IMR-90 (cell line): ENCODE measurements around the gene TENM4. TPM values are rescaled to one million over a fixed set of nuclear protein-coding genes. Genes with fewer than 3 reads are reported as not detected.

Experiments used
- ATAC-seq: fragments of 200-7000 bp; cut with Tn5 transposase; 2 replicates; pipeline ENCODE4 v1.9.1; 2020; ENCODE audit warnings: low read depth, mild to moderate bottlenecking, moderate library complexity
- BruUV-seq: library from RNA; stranded (reverse); fragments of 400-500 nt; replicated peaks from 2 replicates; lab custom pipeline; 2021; lab: Mats Ljungman, UMichigan
- CTCF ChIA-PET: fragments of 300-600 bp; formaldehyde crosslinking; extraction: SDS; loops from one replicate; lab custom pipeline; 2021; ENCODE audit warnings: antibody characterized with exemption; lab: Yijun Ruan, JAX
- POLR2A ChIA-PET: fragments of 300-600 bp; sonication (Branson Sonifier 250); formaldehyde crosslinking; loops from one replicate; lab custom pipeline; 2022; ENCODE audit warnings: antibody characterized with exemption; ENCODE audit not compliant: unreplicated experiment; lab: Charles Lee
- DNase-seq: peaks from one replicate; pipeline ENCODE4 v3.0.0; 2013
- H2AFZ ChIP-seq: replicated peaks from 2 replicates; pipeline ENCODE3; 2013; ENCODE audit warnings: low read length, mild to moderate bottlenecking; ENCODE audit not compliant: poor library complexity
- H2AK5ac ChIP-seq: 2 replicates; pipeline ENCODE4 v1.6.1; 2013; ENCODE audit warnings: low read depth, low read length, inconsistent platforms
- H2AK9ac ChIP-seq: replicated peaks from 2 replicates; pipeline ENCODE3; 2013; ENCODE audit warnings: mild to moderate bottlenecking, low read depth, low read length, moderate library complexity; ENCODE audit not compliant: poor library complexity
- H2BK120ac ChIP-seq: 2 replicates; pipeline ENCODE4 v1.6.1; 2013; ENCODE audit warnings: low read depth, low read length, inconsistent platforms
- H2BK15ac ChIP-seq: 3 replicates; pipeline ENCODE4 v1.6.1; 2013; ENCODE audit warnings: low read depth, low read length, inconsistent platforms
- H2BK20ac ChIP-seq: 2 replicates; pipeline ENCODE4 v1.6.1; 2013; ENCODE audit warnings: low read depth, mild to moderate bottlenecking, inconsistent platforms, low read length, moderate library complexity
- H2BK5ac ChIP-seq: 2 replicates; pipeline ENCODE4 v1.6.1; 2013; ENCODE audit warnings: mild to moderate bottlenecking, low read depth, low read length, inconsistent platforms; ENCODE audit not compliant: poor library complexity, severe bottlenecking
- H3K14ac ChIP-seq: replicated peaks from 2 replicates; pipeline ENCODE4 v1.6.1; 2013; ENCODE audit warnings: low read depth, low read length, inconsistent platforms
- H3K18ac ChIP-seq: 2 replicates; pipeline ENCODE4 v1.6.1; 2013; ENCODE audit warnings: low read depth, low read length, control low read depth
- H3K23ac ChIP-seq: 2 replicates; pipeline ENCODE4 v1.6.1; 2013; ENCODE audit warnings: low read depth, low read length, inconsistent platforms
- H3K27ac ChIP-seq: 2 replicates; pipeline ENCODE4 v1.5.1; 2013; ENCODE audit warnings: mild to moderate bottlenecking, control low read depth, low read length; ENCODE audit not compliant: insufficient read depth
- H3K27me3 ChIP-seq: 2 replicates; pipeline ENCODE4 v1.6.1; 2013; ENCODE audit warnings: low read length; ENCODE audit not compliant: control insufficient read depth, insufficient read depth
- H3K36me3 ChIP-seq: 2 replicates; pipeline ENCODE4 v1.6.1; 2013; ENCODE audit warnings: low read length, mixed read lengths; ENCODE audit not compliant: control insufficient read depth, insufficient read depth
- H3K4ac ChIP-seq: 2 replicates; pipeline ENCODE4 v1.6.1; 2013; ENCODE audit warnings: low read depth, low read length, inconsistent platforms
- H3K4me1 ChIP-seq: 2 replicates; pipeline ENCODE4 v1.6.1; 2013; ENCODE audit warnings: low read length, mixed read lengths; ENCODE audit not compliant: control insufficient read depth, insufficient read depth
- H3K4me2 ChIP-seq: 2 replicates; pipeline ENCODE4 v1.6.1; 2013; ENCODE audit warnings: low read depth, mild to moderate bottlenecking, control low read depth, low read length, moderate library complexity
- H3K4me3 ChIP-seq: 2 replicates; pipeline ENCODE4 v1.5.1; 2013; ENCODE audit warnings: low read depth, mild to moderate bottlenecking, control low read depth, low read length, moderate library complexity; ENCODE audit not compliant: insufficient read depth
- H3K56ac ChIP-seq: 2 replicates; pipeline ENCODE4 v1.6.1; 2013; ENCODE audit warnings: low read length, inconsistent platforms; ENCODE audit not compliant: insufficient read depth; ENCODE audit errors: extremely low read depth
- H3K79me1 ChIP-seq, 2 experiments: 2 replicates each; pipeline ENCODE4 v1.6.1; 2013; ENCODE audit warnings: low read length in 2 of 2, inconsistent platforms in 1 of 2, low read depth in 1 of 2
- H3K9ac ChIP-seq: 2 replicates; pipeline ENCODE4 v1.6.1; 2013; ENCODE audit warnings: low read depth, low read length, control low read depth
- H3K9me1 ChIP-seq: 2 replicates; pipeline ENCODE4 v1.6.1; 2013; ENCODE audit warnings: low read length, inconsistent platforms; ENCODE audit not compliant: insufficient read depth
- H3K9me3 ChIP-seq: 2 replicates; pipeline ENCODE4 v1.6.1; 2013; ENCODE audit warnings: low read length; ENCODE audit not compliant: control insufficient read depth, insufficient read depth
- H4K20me1 ChIP-seq: 2 replicates; pipeline ENCODE4 v1.6.1; 2013; ENCODE audit warnings: low read length, inconsistent platforms; ENCODE audit not compliant: insufficient read depth
- H4K5ac ChIP-seq: 2 replicates; pipeline ENCODE4 v1.6.1; 2013; ENCODE audit warnings: mild to moderate bottlenecking, low read depth, low read length, control low read depth
- H4K8ac ChIP-seq, 2 experiments: 2 replicates each; pipeline ENCODE4 v1.6.1; 2013; ENCODE audit warnings: low read depth in 2 of 2, low read length in 2 of 2, control low read depth in 1 of 2, inconsistent platforms in 1 of 2
- H4K91ac ChIP-seq: 2 replicates; pipeline ENCODE4 v1.6.1; 2013; ENCODE audit warnings: low read depth, low read length, inconsistent platforms; ENCODE audit not compliant: insufficient read depth
- CEBPB ChIP-seq: IDR thresholded peaks from 2 replicates; pipeline ENCODE4 v1.6.1; 2012; ENCODE audit warnings: low read depth, low read length, improper control_type of control experiment
- ELK1 ChIP-seq: fragments of 150-350 bp; IDR thresholded peaks from 2 replicates; pipeline ENCODE4 v1.6.1; 2016; ENCODE audit warnings: low read depth, mild to moderate bottlenecking, low read length, moderate library complexity, borderline replicate concordance
- MXI1 ChIP-seq: IDR thresholded peaks from 2 replicates; pipeline ENCODE4 v1.6.1; 2012; ENCODE audit warnings: low read depth, mild to moderate bottlenecking, low read length, moderate library complexity, borderline replicate concordance
- SMC3 ChIP-seq: fragments of 150-350 bp; IDR thresholded peaks from 2 replicates; pipeline ENCODE4 v1.6.1; 2016; ENCODE audit warnings: low read depth, mild to moderate bottlenecking, antibody characterized with exemption, low read length, moderate library complexity
- USF2 ChIP-seq: fragments of 150-350 bp; IDR thresholded peaks from 2 replicates; pipeline ENCODE4 v1.6.1; 2017; ENCODE audit warnings: mild to moderate bottlenecking, antibody characterized with exemption, low read length, low read depth
- WGBS, 2 experiments: methylation state at CpG; one replicate each; pipeline versions ENCODE4 v1.1.5 to v1.1.7; 2013; ENCODE audit warnings: missing lambda C conversion rate in 2 of 2; ENCODE audit not compliant: insufficient read length in 1 of 2; ENCODE audit errors: extremely low coverage in 2 of 2; 5-methylcytosine and 5-hydroxymethylcytosine counted together
- dilution Hi-C: fragments of 300-500 bp; cut with HindIII; formaldehyde crosslinking; loops from one replicate; pipeline ENCODE4 v1.14.3; 2018; ENCODE audit warnings: low sequenced_read_pairs; ENCODE audit not compliant: unreplicated experiment
- in situ Hi-C: fragments of 300-500 bp; cut with MboI; formaldehyde crosslinking; loops from 3 replicates; pipeline ENCODE4 v1.14.3; 2019; ENCODE audit warnings: low sequenced_read_pairs, inconsistent platforms, mixed read lengths
- intact Hi-C: fragments of 100-400 bp; cut with micrococcal nuclease; formaldehyde crosslinking; loops from 2 replicates; pipeline ENCODE4 v1.10.0; 2022
- polyA plus RNA-seq, 3 experiments: library from polyadenylated mRNA; depleted of rRNA; stranded (reverse); fragments of >200 nt; gene quantifications; 2 replicates each; pipeline ENCODE4 v1.2.3, GENCODE V29; 2012; ENCODE audit warnings: low replicate concordance in 1 of 3
- total RNA-seq: library from RNA; depleted of rRNA; stranded (reverse); fragments of >200 nt; gene quantifications from 2 replicates; pipeline ENCODE4 v1.2.3, GENCODE V29; 2012

Gene TENM4
- total and polyA plus RNA-seq, 2 of the 4 experiments (the other 2 are of a cell fraction) = 7.4 to 9.0 TPM

- intact Hi-C loops = loop anchor here (1.0 to 5.0 kb wide), 4 partner anchors 125 to 317 kb away; no protein-coding TSS in a partner anchor
- Histone ChIP-seq H3K56ac (no peak overlapping the region), H3K9me3 (no peaks in the 10 kb centered on the region), H2BK20ac (no peak overlapping the region), H2AFZ (peak overlapping the region; percentile 70), H2AK5ac (no peak overlapping the region), H2BK5ac (no peak overlapping the region), H2BK15ac (no peak overlapping the region), H3K36me3 (no peaks in the 10 kb centered on the region), H3K4ac (no peak overlapping the region), H3K18ac (no peak overlapping the region), H3K4me3 (peak overlapping the region; percentile 14; the same call in 1 of the 2 replicates), H4K5ac (no peak overlapping the region), H3K9me1 (no peaks in the 10 kb centered on the region; the same call in 1 of the 2 replicates), H3K27ac (no peak overlapping the region), H4K91ac (no peak overlapping the region), H3K9ac (peak overlapping the region; percentile 33; the same call in 1 of the 2 replicates), H3K79me1 (no peaks in the 10 kb centered on the region), H3K27me3 (no peaks in the 10 kb centered on the region), H4K20me1 (no peaks in the 10 kb centered on the region), H2AK9ac (no peak overlapping the region), H3K14ac (no peak overlapping the region), H2BK120ac (no peak overlapping the region), H3K23ac (no peak overlapping the region), H4K8ac (no peak overlapping the region), H3K4me1 (peaks cover 7% of the 10 kb centered on the region), H3K4me2 (peak overlapping the region; percentile 47; the same call in 1 of the 2 replicates)
- in situ Hi-C loops = no loop called here
- ATAC-seq = peak; percentile 81
- DNase-seq = peak; percentile 48
- ChIA-PET POLR2A (no interaction called here), CTCF (interaction anchor here (0.6 to 1.2 kb wide), 3 partner anchors 309 to 320 kb away, joined by 3 to 10 read pairs (median 3); no protein-coding TSS in a partner anchor)
- peak; percentile 54; the same call in 1 of the 2 replicates for TF ChIP-seq MXI1
- no peak for TF ChIP-seq CEBPB
- TF ChIP-seq USF2 = peak; percentile 53; the same call in 1 of the 2 replicates
- TF ChIP-seq SMC3 = no peak
- TF ChIP-seq ELK1 = no peak
- dilution Hi-C loops = no loop called here
- WGBS, 2 experiments = 0% methylated on average over 5 of the region's 36 CpGs; no CpG with 5 or more reads in 1 of the 2 experiments
- BruUV-seq = no TSS peak
These were observed 478.7 kb downstream of the TENM4 start for GRCh38 chr11:78961937-78962701.
